Brain microvascular endothelial cell (primary cell): ENCODE results near the gene ZSWIM9.

ENCODE experiments used
- DNase-seq: peaks from one replicate; pipeline ENCODE4 v3.0.0-alpha.2; 2020
- H3K27ac ChIP-seq: fragments of 250-450 bp; sonication (Bioruptor Pico); 2 replicates; pipeline ENCODE4 v1.5.1; 2020; ENCODE audit warnings: mild to moderate bottlenecking, moderate library complexity
- H3K27me3 ChIP-seq: fragments of 250-450 bp; sonication (Bioruptor Pico); replicated peaks from 2 replicates; pipeline ENCODE4 v1.5.1; 2020; ENCODE audit warnings: mild to moderate bottlenecking
- H3K36me3 ChIP-seq: fragments of 250-450 bp; sonication (Bioruptor Pico); replicated peaks from 2 replicates; pipeline ENCODE4 v1.5.1; 2020; ENCODE audit warnings: mild to moderate bottlenecking
- H3K4me3 ChIP-seq: 2 replicates; pipeline ENCODE4 v1.5.1; 2011; ENCODE audit warnings: low read depth, mild to moderate bottlenecking, control low read depth, low read length, moderate library complexity
- CTCF ChIP-seq: IDR thresholded peaks from 2 replicates; pipeline ENCODE4 v1.5.1; 2011; ENCODE audit warnings: low read depth, mild to moderate bottlenecking, moderate library complexity, low read length, control low read depth, inconsistent platforms; ENCODE audit errors: missing control alignments
- in situ Hi-C: cut with HindIII; loops from 2 replicates; pipeline ENCODE4 v1.10.0; 2017; ENCODE audit warnings: low sequenced_read_pairs, low pct_ligation_motif_present

Gene ZSWIM9

GRCh38 chr19:48127561-48127960 is 42.9 kb upstream of the ZSWIM9 start:
- no peak for TF ChIP-seq CTCF
- in situ Hi-C loops: no loop called here

GRCh38 chr19:48133094-48133493 is 37.4 kb upstream of the ZSWIM9 start:
- in situ Hi-C loops: no loop called here
- no peak for TF ChIP-seq CTCF
- Histone ChIP-seq H3K36me3 (no peaks in the 10 kb centered on the region), H3K27ac (no peak overlapping the region), H3K27me3 (no peaks in the 10 kb centered on the region), H3K4me3 (no peak overlapping the region)
- no peak for DNase-seq

More at GRCh38 chr19:48127561-48127960, 42.9 kb upstream of the ZSWIM9 start:
- no peak overlapping the region for H3K27ac ChIP-seq
- no peak overlapping the region for H3K4me3 ChIP-seq
- no peaks in the 10 kb centered on the region for H3K36me3 ChIP-seq
- no peak for DNase-seq
- no peaks in the 10 kb centered on the region for H3K27me3 ChIP-seq

GRCh38 chr19:48135411-48135810 is 35.1 kb upstream of the ZSWIM9 start:
- Histone ChIP-seq H3K36me3 (no peaks in the 10 kb centered on the region), H3K27ac (no peak overlapping the region), H3K27me3 (no peaks in the 10 kb centered on the region), H3K4me3 (no peak overlapping the region)
- DNase-seq: no peak
- in situ Hi-C loops: no loop called here
- TF ChIP-seq CTCF: no peak

GRCh38 chr19:48136547-48136946 is 33.9 kb upstream of the ZSWIM9 start:
- Histone ChIP-seq H3K36me3 (no peaks in the 10 kb centered on the region), H3K27me3 (no peaks in the 10 kb centered on the region), H3K27ac (no peak overlapping the region), H3K4me3 (no peak overlapping the region)
- DNase-seq: no peak
- no peak for TF ChIP-seq CTCF
- in situ Hi-C loops: no loop called here

GRCh38 chr19:48137411-48137810 is 33.1 kb upstream of the ZSWIM9 start:
- H3K4me3 ChIP-seq: no peak overlapping the region
- in situ Hi-C loops: no loop called here
- no peak for DNase-seq
- no peaks in the 10 kb centered on the region for H3K27me3 ChIP-seq
- H3K27ac ChIP-seq: no peak overlapping the region
- H3K36me3 ChIP-seq: no peaks in the 10 kb centered on the region
- TF ChIP-seq CTCF: no peak

- no peak for TF ChIP-seq CTCF
- H3K36me3 ChIP-seq: peaks cover 2% of the 10 kb centered on the region
- H3K4me3 ChIP-seq: no peak overlapping the region
- no peaks in the 10 kb centered on the region for H3K27me3 ChIP-seq
- in situ Hi-C loops: no loop called here
- H3K27ac ChIP-seq: no peak overlapping the region
- no peak for DNase-seq
These were observed 31.4 kb upstream of the ZSWIM9 start for GRCh38 chr19:48139053-48139452.
